NCI-H2227 treated with DMSO at 0.1 percent for 48 hours (cell line): ENCODE results near the gene PTPN3.
"Not testable (repeated sequence)": the region's sequence is repeated elsewhere in the genome, so short reads cannot be mapped to it uniquely, and the experiment has no call there.

ENCODE experiments used
- DNase-seq: peaks from one replicate; lab custom pipeline; 2025; lab: John Stamatoyannopoulos, UW

The PTPN3 gene

GRCh38 chr9:109387206-109387605 is 110.9 kb downstream of the PTPN3 start:
- no peak for DNase-seq

GRCh38 chr9:109385499-109385898 is 112.6 kb downstream of the PTPN3 start:
- DNase-seq, result no peak

- DNase-seq, result no peak
These were observed 114.2 kb downstream of the PTPN3 start for GRCh38 chr9:109383947-109384346.

- no peak for DNase-seq
These were observed 114.8 kb downstream of the PTPN3 start for GRCh38 chr9:109383356-109383755.

- no peak for DNase-seq
These were observed 115.5 kb downstream of the PTPN3 start for GRCh38 chr9:109382585-109382984.

- DNase-seq, result no peak
These were observed 115.9 kb downstream of the PTPN3 start for GRCh38 chr9:109382182-109382581.

GRCh38 chr9:109381011-109381729 is 116.9 kb downstream of the PTPN3 start:
- DNase-seq, result no peak

GRCh38 chr9:109379513-109379912 is 118.6 kb downstream of the PTPN3 start:
- DNase-seq, result no peak

GRCh38 chr9:109378316-109378715 is 119.8 kb downstream of the PTPN3 start:
- no peak for DNase-seq

GRCh38 chr9:109372246-109372645 is 125.9 kb downstream of the PTPN3 start:
- no peak for DNase-seq

GRCh38 chr9:109371374-109371773 is 126.7 kb downstream of the PTPN3 start:
- DNase-seq, result no peak

- no peak for DNase-seq
These were observed 128.8 kb downstream of the PTPN3 start for GRCh38 chr9:109369285-109369684.

- no peak for DNase-seq
These were observed 137.3 kb downstream of the PTPN3 start for GRCh38 chr9:109360771-109361170.

GRCh38 chr9:109358968-109359603 is 139.0 kb downstream of the PTPN3 start:
- DNase-seq, result not testable (repeated sequence)

- DNase-seq, result no peak
These were observed 142.4 kb downstream of the PTPN3 start for GRCh38 chr9:109355564-109356297.

- DNase-seq, result no peak
These were observed 143.9 kb downstream of the PTPN3 start for GRCh38 chr9:109354190-109354589.

- DNase-seq, result no peak
These were observed 147.1 kb downstream of the PTPN3 start for GRCh38 chr9:109351032-109351431.

- no peak for DNase-seq
These were observed 148.7 kb downstream of the PTPN3 start for GRCh38 chr9:109349421-109349846.

- no peak for DNase-seq
These were observed 151.2 kb downstream of the PTPN3 start for GRCh38 chr9:109346904-109347303.

- no peak for DNase-seq
These were observed 153.2 kb downstream of the PTPN3 start for GRCh38 chr9:109344866-109345265.

GRCh38 chr9:109342878-109343277 is 155.2 kb downstream of the PTPN3 start:
- no peak for DNase-seq

- DNase-seq, result no peak
These were observed 156.5 kb downstream of the PTPN3 start for GRCh38 chr9:109341561-109341960.

GRCh38 chr9:109340979-109341378 is 157.1 kb downstream of the PTPN3 start:
- DNase-seq, result not testable (repeated sequence)
